Neural cell (in vitro differentiated cells): ENCODE measurements around the gene MAG. TPM values are rescaled to one million over a fixed set of nuclear protein-coding genes. Genes with fewer than 3 reads are reported as not detected.

Experiments used
- H2AFZ ChIP-seq: fragments of 200-600, 300-800 bp; sonication (generic), shearing (Covaris generic); 2 replicates; pipeline ENCODE4 v1.6.0; 2014; ENCODE audit warnings: low read depth, mild to moderate bottlenecking, antibody characterized with exemption, low read length, moderate library complexity
- H3F3A ChIP-seq: fragments of 200-600 bp; shearing (Covaris generic); 2 replicates; pipeline ENCODE4 v1.6.1; 2016; ENCODE audit warnings: mild to moderate bottlenecking, moderate library complexity, mixed read lengths, antibody characterized with exemption, low read length; ENCODE audit not compliant: insufficient read depth, poor library complexity, severe bottlenecking
- H3K27ac ChIP-seq: fragments of 200-600, 300-800 bp; sonication (generic), shearing (Covaris generic); 2 replicates; pipeline ENCODE4 v1.5.1; 2014; ENCODE audit warnings: mild to moderate bottlenecking, low read length, moderate library complexity
- H3K27me3 ChIP-seq: fragments of 300-800, 200-600 bp; sonication (generic), shearing (Covaris generic); 2 replicates; pipeline ENCODE4 v1.6.0; 2014; ENCODE audit warnings: mild to moderate bottlenecking, low read depth, low read length, moderate library complexity; ENCODE audit not compliant: insufficient read depth
- H3K36me3 ChIP-seq: fragments of 300-800, 200-600 bp; sonication (generic), shearing (Covaris generic); 2 replicates; pipeline ENCODE4 v1.5.1; 2014; ENCODE audit warnings: mild to moderate bottlenecking, antibody characterized with exemption, low read length, moderate library complexity; ENCODE audit not compliant: insufficient read depth
- H3K4me2 ChIP-seq: fragments of 300-800, 200-600 bp; sonication (generic), shearing (Covaris generic); 2 replicates; pipeline ENCODE4 v1.6.0; 2014; ENCODE audit warnings: mild to moderate bottlenecking, low read length
- H3K4me3 ChIP-seq: fragments of 300-800, 200-600 bp; sonication (generic), shearing (Covaris generic); 2 replicates; pipeline ENCODE4 v1.5.1; 2014; ENCODE audit warnings: mild to moderate bottlenecking, low read length, moderate library complexity
- H3K79me2 ChIP-seq: fragments of 200-600 bp; shearing (Covaris generic); replicated peaks from 2 replicates; pipeline ENCODE4 v1.6.0; 2014; ENCODE audit warnings: mild to moderate bottlenecking, low read length, moderate library complexity; ENCODE audit not compliant: insufficient read depth
- H3K9ac ChIP-seq: fragments of 300-800, 200-600 bp; sonication (generic), shearing (Covaris generic); 2 replicates; pipeline ENCODE4 v1.6.1; 2016; ENCODE audit warnings: mild to moderate bottlenecking, low read length, mixed read lengths
- H3K9me2 ChIP-seq: fragments of 200-600 bp; shearing (Covaris generic); 2 replicates; pipeline ENCODE4 v1.6.1; 2016; ENCODE audit warnings: mild to moderate bottlenecking, low read length, mixed read lengths; ENCODE audit not compliant: insufficient read depth
- H3K9me3 ChIP-seq: fragments of 200-600, 300-800 bp; sonication (generic), shearing (Covaris generic); 2 replicates; pipeline ENCODE4 v1.6.1; 2016; ENCODE audit warnings: mild to moderate bottlenecking, mixed run types, low read length, moderate library complexity, mixed read lengths
- H4K20me1 ChIP-seq: fragments of 200-600 bp; shearing (Covaris generic); 2 replicates; pipeline ENCODE4 v1.6.1; 2016; ENCODE audit warnings: mild to moderate bottlenecking, mixed run types; ENCODE audit not compliant: insufficient read depth
- CTCF ChIP-seq: fragments of 450-650 bp; IDR thresholded peaks from 2 replicates; pipeline ENCODE4 v1.5.1; 2014; ENCODE audit warnings: antibody characterized with exemption, mild to moderate bottlenecking, moderate library complexity; ENCODE audit not compliant: poor library complexity, severe bottlenecking
- EP300 ChIP-seq: fragments of 450-650 bp; conservative IDR thresholded peaks from 2 replicates; pipeline ENCODE4 v1.6.1; 2014; ENCODE audit warnings: antibody characterized with exemption, mild to moderate bottlenecking, moderate library complexity; ENCODE audit not compliant: poor library complexity, severe bottlenecking
- EZH2 ChIP-seq: fragments of 200-600, 300-800 bp; shearing (Covaris generic), sonication (generic); IDR thresholded peaks from 2 replicates; pipeline ENCODE4 v1.6.1; 2014; ENCODE audit warnings: antibody characterized with exemption, low read length, borderline replicate concordance, mild to moderate bottlenecking; ENCODE audit not compliant: insufficient read depth, poor library complexity, severe bottlenecking
- MXI1 ChIP-seq: fragments of 450-650 bp; conservative IDR thresholded peaks from 2 replicates; pipeline ENCODE4 v1.6.1; 2014; ENCODE audit warnings: antibody characterized with exemption, mild to moderate bottlenecking; ENCODE audit not compliant: poor library complexity, severe bottlenecking
- POLR2AphosphoS5 ChIP-seq: IDR thresholded peaks from 2 replicates; pipeline ENCODE4 v1.6.1; 2012
- RAD21 ChIP-seq: fragments of 450-650 bp; conservative IDR thresholded peaks from 2 replicates; pipeline ENCODE4 v1.6.1; 2014; ENCODE audit warnings: antibody characterized with exemption, mild to moderate bottlenecking, moderate library complexity
- REST ChIP-seq: IDR thresholded peaks from 2 replicates; pipeline ENCODE4 v1.6.1; 2012; ENCODE audit warnings: borderline replicate concordance
- SMC3 ChIP-seq: fragments of 450-650 bp; conservative IDR thresholded peaks from 2 replicates; pipeline ENCODE4 v1.6.1; 2014; ENCODE audit warnings: antibody characterized with exemption, mild to moderate bottlenecking, moderate library complexity; ENCODE audit not compliant: poor library complexity
- TAF1 ChIP-seq: IDR thresholded peaks from 2 replicates; pipeline ENCODE4 v1.6.1; 2012; ENCODE audit warnings: low read depth
- polyA plus RNA-seq: library from polyadenylated mRNA; depleted of rRNA; stranded (reverse); fragments of >200 nt; gene quantifications from 2 replicates; pipeline ENCODE4 v1.2.3, GENCODE V29; 2014

MAG gene
- polyA plus RNA-seq, 1 donor from 2014 or later = not detected

- Histone ChIP-seq H4K20me1 (no peaks in the 10 kb centered on the region), H3K9me2 (no peaks in the 10 kb centered on the region), H3K36me3 (no peaks in the 10 kb centered on the region), H3F3A (no peaks in the 10 kb centered on the region), H3K79me2 (peaks cover 6% of the 10 kb centered on the region), H3K4me2 (peak overlapping the region; percentile 68), H2AFZ (no peak overlapping the region), H3K27me3 (no peaks in the 10 kb centered on the region), H3K4me3 (peak overlapping the region; percentile 83), H3K27ac (peak overlapping the region; percentile 59), H3K9ac (peak overlapping the region; percentile 74), H3K9me3 (no peaks in the 10 kb centered on the region)
- no peak for TF ChIP-seq EZH2
- no peak for TF ChIP-seq REST
- no peak for TF ChIP-seq TAF1
- no peak for TF ChIP-seq RAD21
- TF ChIP-seq CTCF = no peak
- TF ChIP-seq POLR2AphosphoS5 = no peak
- no peak for TF ChIP-seq SMC3
- no peak for TF ChIP-seq MXI1
- no peak for TF ChIP-seq EP300
These were observed 21.6 kb upstream of the MAG start for GRCh38 chr19:35270381-35270811.

GRCh38 chr19:35271546-35271945 lies 20.4 kb upstream of the MAG start:
- Histone ChIP-seq H3K9me2 (no peaks in the 10 kb centered on the region), H3K79me2 (peaks cover 6% of the 10 kb centered on the region), H3K4me2 (no peak overlapping the region), H3K27me3 (no peaks in the 10 kb centered on the region), H3F3A (no peaks in the 10 kb centered on the region), H4K20me1 (no peaks in the 10 kb centered on the region), H3K27ac (no peak overlapping the region), H3K36me3 (no peaks in the 10 kb centered on the region), H2AFZ (no peak overlapping the region), H3K4me3 (no peak overlapping the region), H3K9me3 (no peaks in the 10 kb centered on the region), H3K9ac (no peak overlapping the region)
- TF ChIP-seq MXI1 = no peak
- no peak for TF ChIP-seq REST
- TF ChIP-seq TAF1 = no peak
- no peak for TF ChIP-seq RAD21
- no peak for TF ChIP-seq POLR2AphosphoS5
- no peak for TF ChIP-seq EP300
- TF ChIP-seq CTCF = no peak
- no peak for TF ChIP-seq EZH2
